Upper lobe of left lung (tissue), 6 donors: ENCODE results near the gene GTSE1. TPM values are rescaled to one million over a fixed set of nuclear protein-coding genes. Genes with fewer than 3 reads are reported as not detected.

ENCODE experiments used
- ATAC-seq, 2 donors: fragments of 200-7000 bp; cut with Tn5 transposase; one replicate each; pipeline ENCODE4 v1.9.1; 2022; ENCODE audit warnings: mild to moderate bottlenecking in 2 of 2, moderate library complexity in 2 of 2; ENCODE audit not compliant: low FRiP score in 2 of 2
- DNase-seq, 2 donors: peaks; one replicate each; pipeline ENCODE4 v3.0.0-alpha.2; 2019 to 2020
- H3K27ac ChIP-seq, 4 donors: fragments of 200-600 bp; sonication (generic); one replicate each; pipeline ENCODE4 v1.5.1; 2016 to 2019
- H3K27me3 ChIP-seq, 4 donors: fragments of 200-600 bp; sonication (generic); one replicate each; pipeline ENCODE4 v1.5.1; 2017 to 2019
- H3K36me3 ChIP-seq, 4 donors: fragments of 200-600 bp; sonication (generic); one replicate each; pipeline ENCODE4 v1.5.1; 2016 to 2019
- H3K4me1 ChIP-seq, 4 donors: fragments of 200-600 bp; sonication (generic); one replicate each; pipeline ENCODE4 v1.5.1; 2018 to 2019
- H3K4me3 ChIP-seq, 4 donors: fragments of 200-600 bp; sonication (generic); one replicate each; pipeline ENCODE4 v1.5.1; 2017 to 2019; ENCODE audit warnings: mild to moderate bottlenecking in 2 of 4, moderate library complexity in 1 of 4
- H3K9me3 ChIP-seq, 4 donors: fragments of 200-600 bp; sonication (generic); one replicate each; pipeline ENCODE4 v1.5.1; 2018 to 2019
- EP300 ChIP-seq, 4 donors: sonication (generic); formaldehyde crosslinking; IDR thresholded peaks; one replicate each; pipeline ENCODE4 v1.5.1; 2017; ENCODE audit warnings: antibody characterized with exemption in 4 of 4, control low read depth in 2 of 4
- POLR2A ChIP-seq, 4 donors: fragments of 450-650 bp; IDR thresholded peaks; one replicate each; pipeline ENCODE4 v1.5.1; 2016 to 2017; ENCODE audit warnings: antibody characterized with exemption in 4 of 4, mild to moderate bottlenecking in 2 of 4
- POLR2AphosphoS5 ChIP-seq, 2 donors: sonication (generic); formaldehyde crosslinking; IDR thresholded peaks; one replicate each; pipeline ENCODE4 v1.5.1; 2017; ENCODE audit warnings: antibody characterized with exemption in 2 of 2
- WGBS, 2 donors: methylation state at CpG; one replicate each; pipeline ENCODE4 v1.1.5; 2017 to 2018; 5-methylcytosine and 5-hydroxymethylcytosine counted together
- total RNA-seq, 6 donors: library from RNA; depleted of rRNA in 4 of 6; stranded (reverse); fragments of >200 nt in 4 of 6; gene quantifications; one replicate each; pipeline versions ENCODE4 v1.1.0 to v1.2.1, GENCODE V29; 2016 to 2021
- TF ChIP-seq, protein P1 (sequence below), 6 experiments: fragments of 450-650 bp in 4 of 6; fragments of 200-600 bp in 2 of 6; sonication (generic) in 2 of 6; IDR thresholded peaks; one replicate each; pipeline ENCODE4 v1.5.1; 2016 to 2019; ENCODE audit warnings: antibody characterized with exemption in 6 of 6
- donor health status: DM: no; HTN: no; CAD: no; lungs with moderate emphysema.
- donor health status: DM: no; HTN: yes; CAD: no; lungs with severe emphysema.

GTSE1 gene
- total RNA-seq, 6 donors from 2014 or later, result 0.30 to 4.4 (median 1.4) TPM; not detected in 1

DNA sequence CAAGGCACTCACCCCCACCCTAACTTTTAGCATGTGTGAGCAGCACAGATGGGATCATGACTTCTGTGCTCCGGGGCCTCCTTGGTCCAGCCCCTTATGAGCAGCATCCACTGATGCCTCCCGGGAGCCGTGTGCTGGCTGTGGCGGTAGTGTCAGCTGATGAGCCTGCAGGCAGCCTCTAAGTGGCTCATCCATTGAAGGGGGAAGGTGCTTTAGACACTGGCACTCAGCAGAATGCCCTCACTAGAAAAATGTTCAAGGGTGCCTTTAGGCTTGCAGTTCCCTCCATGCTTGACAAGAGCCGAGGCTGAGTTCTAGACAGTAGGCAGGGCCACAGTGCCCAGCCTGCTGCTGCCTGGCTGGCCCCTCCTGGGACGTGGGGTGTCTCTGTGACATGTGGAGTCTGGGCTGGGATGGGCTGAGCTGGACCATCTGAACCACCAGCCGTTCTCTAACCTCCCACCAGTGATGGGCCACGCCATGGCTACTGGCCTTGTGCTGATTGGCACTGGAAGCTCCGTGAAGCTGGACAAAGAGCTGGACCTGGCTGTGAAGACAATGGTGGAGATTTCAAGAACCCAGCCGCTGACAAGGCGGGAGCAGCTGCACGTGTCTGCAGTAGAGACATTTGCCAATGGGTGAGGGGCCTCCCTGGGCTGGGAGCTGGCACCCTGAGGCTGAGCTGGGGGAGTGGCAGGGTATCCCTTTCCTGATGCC lies 23.1 kb upstream of the GTSE1 start:
- H3K27me3 ChIP-seq, result no peaks in the 10 kb centered on the region
- H3K36me3 ChIP-seq, result peaks cover 34 to 80% (median 58%) of the 10 kb centered on the region in 4 donors
- peaks cover 15 to 16% (median 15%) of the 10 kb centered on the region in 4 donors for H3K4me1 ChIP-seq
- WGBS, 2 donors, result 93 to 95% methylated on average over 4 to 11 of the region's 12 CpGs
- ATAC-seq (no peak), DNase-seq (no peak)
- H3K9me3 ChIP-seq, result no peaks in the 10 kb centered on the region
- TF ChIP-seq EP300 (IDR thresholded peaks at IDR 0.05) (no peak), POLR2AphosphoS5 (IDR thresholded peaks at IDR 0.05) (no peak)
- no peak overlapping the region for H3K27ac ChIP-seq
- no peak overlapping the region for H3K4me3 ChIP-seq

DNA sequence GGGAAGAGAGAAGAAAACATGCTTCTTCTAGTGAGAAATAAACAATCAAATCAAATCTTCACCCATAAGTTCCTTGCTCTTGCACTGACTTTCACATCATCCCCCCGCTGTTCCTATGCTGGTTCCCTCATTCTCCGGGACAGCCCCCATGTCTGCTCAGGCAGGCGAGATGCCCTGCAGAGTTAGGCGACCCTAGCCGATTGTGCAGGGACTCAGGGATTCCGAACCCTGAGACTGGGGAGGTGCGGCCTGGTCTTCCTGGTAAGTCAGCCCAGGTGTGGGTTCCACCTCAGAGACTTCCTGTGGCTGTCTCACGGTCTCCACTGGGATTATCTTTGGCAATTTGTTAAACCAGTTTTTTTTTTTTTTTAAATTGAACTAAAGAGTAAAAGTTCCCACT lies 22.3 kb upstream of the GTSE1 start:
- ATAC-seq, result no peak
- no peak for DNase-seq
- Histone ChIP-seq H3K4me1 (peaks cover 7 to 8% (median 8%) of the 10 kb centered on the region in 4 donors), H3K27me3 (no peaks in the 10 kb centered on the region), H3K27ac (no peak overlapping the region), H3K36me3 (peaks cover 37 to 88% (median 66%) of the 10 kb centered on the region in 4 donors), H3K9me3 (no peaks in the 10 kb centered on the region), H3K4me3 (no peak overlapping the region)
- WGBS, 2 donors, result 95 to 97% methylated on average over 8 of the region's 8 CpGs
- no peak for TF ChIP-seq POLR2AphosphoS5 (IDR thresholded peaks at IDR 0.05)

DNA sequence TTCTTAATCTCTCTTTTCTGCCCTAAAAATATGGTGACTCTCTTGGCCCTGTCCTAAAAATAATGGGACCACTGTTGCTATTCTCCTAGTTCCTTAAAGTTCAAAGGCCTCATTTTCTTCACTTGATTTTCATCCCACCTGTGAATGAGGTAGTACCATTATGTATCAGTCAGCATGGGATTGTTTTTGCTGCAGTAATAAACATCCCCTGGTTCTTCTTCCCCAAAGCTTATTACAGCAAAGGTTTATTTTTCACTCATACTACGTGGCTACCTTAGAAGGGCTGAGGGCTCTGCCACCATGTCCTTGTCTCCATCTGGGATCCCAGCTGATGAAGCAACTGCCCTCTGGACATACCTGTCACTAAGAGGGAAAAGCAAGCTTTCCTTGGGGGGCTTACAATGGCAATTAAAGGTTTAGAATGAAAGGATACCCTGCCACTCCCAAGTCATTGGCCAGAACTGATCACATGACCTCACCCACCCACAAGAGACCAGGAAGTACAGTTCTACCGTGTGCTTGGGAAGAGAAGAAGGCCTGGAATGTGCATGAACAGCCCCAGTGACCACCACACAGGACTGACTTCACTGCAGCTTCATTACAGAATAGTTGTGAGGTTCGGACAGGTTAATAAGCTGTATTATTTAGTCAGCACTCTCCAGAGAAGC lies 21.1 kb upstream of the GTSE1 start:
- TF ChIP-seq, protein P1, sequence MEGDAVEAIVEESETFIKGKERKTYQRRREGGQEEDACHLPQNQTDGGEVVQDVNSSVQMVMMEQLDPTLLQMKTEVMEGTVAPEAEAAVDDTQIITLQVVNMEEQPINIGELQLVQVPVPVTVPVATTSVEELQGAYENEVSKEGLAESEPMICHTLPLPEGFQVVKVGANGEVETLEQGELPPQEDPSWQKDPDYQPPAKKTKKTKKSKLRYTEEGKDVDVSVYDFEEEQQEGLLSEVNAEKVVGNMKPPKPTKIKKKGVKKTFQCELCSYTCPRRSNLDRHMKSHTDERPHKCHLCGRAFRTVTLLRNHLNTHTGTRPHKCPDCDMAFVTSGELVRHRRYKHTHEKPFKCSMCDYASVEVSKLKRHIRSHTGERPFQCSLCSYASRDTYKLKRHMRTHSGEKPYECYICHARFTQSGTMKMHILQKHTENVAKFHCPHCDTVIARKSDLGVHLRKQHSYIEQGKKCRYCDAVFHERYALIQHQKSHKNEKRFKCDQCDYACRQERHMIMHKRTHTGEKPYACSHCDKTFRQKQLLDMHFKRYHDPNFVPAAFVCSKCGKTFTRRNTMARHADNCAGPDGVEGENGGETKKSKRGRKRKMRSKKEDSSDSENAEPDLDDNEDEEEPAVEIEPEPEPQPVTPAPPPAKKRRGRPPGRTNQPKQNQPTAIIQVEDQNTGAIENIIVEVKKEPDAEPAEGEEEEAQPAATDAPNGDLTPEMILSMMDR (IDR thresholded peaks at IDR 0.05), result no peak
- no peak for TF ChIP-seq POLR2AphosphoS5 (IDR thresholded peaks at IDR 0.05)
- no peak for TF ChIP-seq POLR2A (IDR thresholded peaks at IDR 0.05)
- no peak for TF ChIP-seq EP300 (IDR thresholded peaks at IDR 0.05)

GRCh38 chr22:46276563-46276962 lies 20.1 kb upstream of the GTSE1 start:
- ATAC-seq (no peak), DNase-seq (no peak)
- no peaks in the 10 kb centered on the region for H3K4me1 ChIP-seq
- H3K4me3 ChIP-seq, result no peak overlapping the region
- peaks cover 37 to 100% (median 85%) of the 10 kb centered on the region in 4 donors for H3K36me3 ChIP-seq
- no peak overlapping the region for H3K27ac ChIP-seq
- H3K9me3 ChIP-seq, result no peaks in the 10 kb centered on the region
- TF ChIP-seq POLR2AphosphoS5 (IDR thresholded peaks at IDR 0.05) (no peak), POLR2A (IDR thresholded peaks at IDR 0.05) (no peak), EP300 (IDR thresholded peaks at IDR 0.05) (no peak)
- TF ChIP-seq, protein P1 (IDR thresholded peaks at IDR 0.05), result no peak
- no peaks in the 10 kb centered on the region for H3K27me3 ChIP-seq
- WGBS, 2 donors, result 96% methylated on average over 7 of the region's 7 CpGs

More for the DNA sequence above, 21.1 kb upstream of the GTSE1 start:
- no peaks in the 10 kb centered on the region for H3K9me3 ChIP-seq
- H3K4me1 ChIP-seq, result no peaks in the 10 kb centered on the region
- DNase-seq (no peak), ATAC-seq (no peak)
- H3K27ac ChIP-seq, result no peak overlapping the region
- peaks cover 37 to 95% (median 78%) of the 10 kb centered on the region in 4 donors for H3K36me3 ChIP-seq
- H3K27me3 ChIP-seq, result no peaks in the 10 kb centered on the region
- H3K4me3 ChIP-seq, result no peak overlapping the region
- 67 to 70% methylated on average over 3 of the region's 3 CpGs for WGBS, 2 donors

- WGBS, 2 donors, result 94% methylated on average over 7 to 21 of the region's 22 CpGs
- TF ChIP-seq, protein P1 (IDR thresholded peaks at IDR 0.05), result no peak
- no peak for TF ChIP-seq POLR2AphosphoS5 (IDR thresholded peaks at IDR 0.05)
- ATAC-seq, result no peak
- H3K36me3 ChIP-seq, result peaks cover 22 to 98% (median 85%) of the 10 kb centered on the region in 4 donors
- no peak overlapping the region for H3K27ac ChIP-seq
- H3K4me3 ChIP-seq, result no peak overlapping the region
- DNase-seq, result no peak
- H3K9me3 ChIP-seq, result no peaks in the 10 kb centered on the region
- no peaks in the 10 kb centered on the region for H3K4me1 ChIP-seq
- H3K27me3 ChIP-seq, result no peaks in the 10 kb centered on the region
These were observed 17.7 kb upstream of the GTSE1 start for GRCh38 chr22:46278656-46279645.
